T47D (cell line): ENCODE data around the gene TNP1.

ENCODE experiments used
- DNase-seq, 2 experiments: peaks; one replicate each; pipeline versions ENCODE4 v3.0.0 to v3.0.0-alpha.2; 2011 to 2012; ENCODE audit warnings: low read depth in 1 of 2, low spot score in 1 of 2
- JUND ChIP-seq: IDR thresholded peaks from 2 replicates; pipeline ENCODE4 v1.6.1; 2012; ENCODE audit warnings: low read depth
- in situ Hi-C: cut with HindIII; loops from 2 replicates; pipeline ENCODE4 v1.10.0; 2016; ENCODE audit warnings: low sequenced_read_pairs, low pct_unique_long_range_greater_than_20kb

The TNP1 gene

GRCh38 chr2:216885117-216885553 is 25.3 kb upstream of the TNP1 start:
- no peak for TF ChIP-seq JUND
- in situ Hi-C loops: no loop called here
- DNase-seq: no peak

- in situ Hi-C loops: no loop called here
- TF ChIP-seq JUND: no peak
- no peak for DNase-seq
These were observed 24.5 kb upstream of the TNP1 start for GRCh38 chr2:216884347-216884746.

- in situ Hi-C loops: no loop called here
- TF ChIP-seq JUND: no peak
- no peak for DNase-seq
These were observed 23.0 kb upstream of the TNP1 start for GRCh38 chr2:216882876-216883275.

GRCh38 chr2:216881411-216881810 is 21.5 kb upstream of the TNP1 start:
- no peak for DNase-seq
- no peak for TF ChIP-seq JUND
- in situ Hi-C loops: no loop called here

GRCh38 chr2:216880509-216881184 is 20.8 kb upstream of the TNP1 start:
- no peak for TF ChIP-seq JUND
- in situ Hi-C loops: no loop called here
- no peak for DNase-seq

GRCh38 chr2:216879727-216880508 is 20.1 kb upstream of the TNP1 start:
- no peak for DNase-seq
- in situ Hi-C loops: no loop called here
- no peak for TF ChIP-seq JUND

- no peak for TF ChIP-seq JUND
- in situ Hi-C loops: no loop called here
- DNase-seq: no peak
These were observed 18.2 kb upstream of the TNP1 start for GRCh38 chr2:216878072-216878471.

- peak in 1 of 2 experiments; percentile 12 for DNase-seq
- TF ChIP-seq JUND: no peak
- in situ Hi-C loops: no loop called here
These were observed 17.2 kb upstream of the TNP1 start for GRCh38 chr2:216877085-216877484.

- in situ Hi-C loops: no loop called here
- DNase-seq: no peak
These were observed 16.0 kb upstream of the TNP1 start for GRCh38 chr2:216875862-216876261.

GRCh38 chr2:216873573-216873972 is 13.7 kb upstream of the TNP1 start:
- TF ChIP-seq JUND: no peak
- in situ Hi-C loops: no loop called here
- no peak for DNase-seq

More at GRCh38 chr2:216875862-216876261, 16.0 kb upstream of the TNP1 start:
- TF ChIP-seq JUND: no peak

- TF ChIP-seq JUND: no peak
- no peak for DNase-seq
- in situ Hi-C loops: no loop called here
These were observed 12.8 kb upstream of the TNP1 start for GRCh38 chr2:216872624-216873023.

GRCh38 chr2:216872040-216872439 is 12.2 kb upstream of the TNP1 start:
- DNase-seq: no peak
- TF ChIP-seq JUND: no peak
- in situ Hi-C loops: no loop called here

- DNase-seq: no peak
- no peak for TF ChIP-seq JUND
- in situ Hi-C loops: no loop called here
These were observed 11.6 kb upstream of the TNP1 start for GRCh38 chr2:216871333-216871934.
